HCT116 (cell line): Measurements from ENCODE around the gene CSGALNACT2. TPM values are rescaled to one million over a fixed set of nuclear protein-coding genes. Genes with fewer than 3 reads are reported as not detected.

Experiments
- ATAC-seq: fragments of 200-7000 bp; cut with Tn5 transposase; 2 replicates; pipeline ENCODE4 v1.9.1; 2020; ENCODE audit warnings: mild to moderate bottlenecking, moderate library complexity
- BruUV-seq: library from RNA; stranded (reverse); fragments of 400-500 nt; replicated peaks from 2 replicates; lab custom pipeline; 2021; lab: Mats Ljungman, UMichigan
- CTCF ChIA-PET: fragments of 300-600 bp; sonication (Branson Sonifier 250); formaldehyde crosslinking; loops from one replicate; lab custom pipeline; 2021; ENCODE audit warnings: antibody characterized with exemption; lab: Charles Lee
- POLR2A ChIA-PET: fragments of 300-600, 350-600 bp; sonication (Branson Sonifier 250); formaldehyde crosslinking; loops from one replicate; lab custom pipeline; 2021; ENCODE audit warnings: antibody characterized with exemption; lab: Charles Lee
- RAD21 ChIA-PET, 2 experiments: fragments of 300-600 bp; sonication (Branson Sonifier 250); formaldehyde crosslinking; loops; one replicate each; lab custom pipeline; 2023; ENCODE audit warnings: low total read pairs in 2 of 2; ENCODE audit not compliant: uncharacterized antibody in 2 of 2, unreplicated experiment in 2 of 2, low non-redundant PET in 1 of 2; lab: Charles Lee
- DNase-seq: peaks from one replicate; pipeline ENCODE4 v3.0.0-alpha.2; 2010; ENCODE audit warnings: low read depth, low spot score
- H2AFZ ChIP-seq: fragments of 200-600 bp; shearing (Covaris generic), sonication (generic); 2 replicates; pipeline ENCODE4 v1.6.1; 2017; ENCODE audit warnings: low read depth, mixed run types, mixed read lengths, antibody characterized with exemption, low read length; ENCODE audit not compliant: poor library complexity, severe bottlenecking
- H3K27ac ChIP-seq: 2 replicates; pipeline ENCODE4 v1.5.1; 2012; ENCODE audit warnings: low read depth, low read length
- H3K27me3 ChIP-seq: fragments of 200-600 bp; sonication (generic); 2 replicates; pipeline ENCODE4 v1.6.1; 2016; ENCODE audit warnings: mixed run types, low read length, mixed read lengths; ENCODE audit not compliant: insufficient read depth
- H3K36me3 ChIP-seq, 2 experiments: fragments of 200-500 bp in 1 of 2; fragments of 200-600 bp in 1 of 2; sonication (Bioruptor generic) in 1 of 2; sonication (generic) in 1 of 2; 2 replicates each; pipeline versions ENCODE4 v1.5.1 to v1.6.1; 2014 to 2016; ENCODE audit warnings: low read length in 2 of 2, inconsistent platforms in 1 of 2, mixed read lengths in 1 of 2, mixed run types in 1 of 2; ENCODE audit not compliant: insufficient read depth in 2 of 2, control insufficient read depth in 1 of 2
- H3K4me1 ChIP-seq, 2 experiments: fragments of 200-600 bp in 1 of 2; sonication (generic) in 1 of 2; 2 replicates each; pipeline versions ENCODE4 v1.5.1 to v1.6.1; 2012 to 2017; ENCODE audit warnings: low read length in 2 of 2, inconsistent platforms in 1 of 2, mild to moderate bottlenecking in 1 of 2, mixed read lengths in 1 of 2, mixed run types in 1 of 2, moderate library complexity in 1 of 2; ENCODE audit not compliant: insufficient read depth in 2 of 2, control insufficient read depth in 1 of 2
- H3K4me2 ChIP-seq: fragments of 200-600 bp; sonication (generic); 2 replicates; pipeline ENCODE4 v1.6.1; 2017; ENCODE audit warnings: mixed run types, low read length, mixed read lengths
- H3K4me3 ChIP-seq, 2 experiments: fragments of 200-600 bp in 1 of 2; sonication (generic) in 1 of 2; replicated peaks in 1 of 2; 2 replicates each; pipeline ENCODE4 v1.5.1; 2011 to 2016; ENCODE audit warnings: low read length in 2 of 2, control low read depth in 1 of 2, low read depth in 1 of 2, mild to moderate bottlenecking in 1 of 2, mixed read lengths in 1 of 2, mixed run types in 1 of 2
- H3K79me2 ChIP-seq: fragments of 200-600 bp; sonication (generic); 2 replicates; pipeline ENCODE4 v1.6.1; 2017; ENCODE audit warnings: mild to moderate bottlenecking, mixed run types, low read length, moderate library complexity, mixed read lengths; ENCODE audit not compliant: insufficient read depth
- H3K9ac ChIP-seq: fragments of 200-600 bp; sonication (generic); 2 replicates; pipeline ENCODE4 v1.6.1; 2016; ENCODE audit warnings: low read length, mixed read lengths
- H3K9me2 ChIP-seq: fragments of 200-600 bp; sonication (generic), shearing (Covaris generic); 2 replicates; pipeline ENCODE4 v1.6.1; 2017; ENCODE audit warnings: mixed run types, mild to moderate bottlenecking, moderate library complexity; ENCODE audit not compliant: insufficient read depth
- H3K9me3 ChIP-seq, 2 experiments: fragments of 200-500 bp in 1 of 2; fragments of 200-600 bp in 1 of 2; sonication (Bioruptor generic) in 1 of 2; sonication (generic) in 1 of 2; 2 replicates each; pipeline ENCODE4 v1.6.1; 2014 to 2017; ENCODE audit warnings: low read length in 2 of 2, mixed read lengths in 2 of 2, inconsistent platforms in 1 of 2, low read depth in 1 of 2, mild to moderate bottlenecking in 1 of 2, mixed run types in 1 of 2, moderate library complexity in 1 of 2; ENCODE audit not compliant: control insufficient read depth in 1 of 2, insufficient read depth in 1 of 2
- H4K20me1 ChIP-seq: fragments of 200-600 bp; sonication (generic), shearing (Covaris generic); 2 replicates; pipeline ENCODE4 v1.6.1; 2017; ENCODE audit warnings: mixed run types, mild to moderate bottlenecking, moderate library complexity; ENCODE audit not compliant: insufficient read depth
- CEBPB ChIP-seq: IDR thresholded peaks from 2 replicates; pipeline ENCODE4 v1.6.1; 2012; ENCODE audit warnings: low read depth
- CTCF ChIP-seq, 3 experiments: fragments of 200-600 bp in 1 of 3; sonication (generic) in 1 of 3; IDR thresholded peaks in 2 of 3; conservative IDR thresholded peaks in 1 of 3; 2 replicates each; pipeline ENCODE4 v1.5.1; 2012 to 2017; ENCODE audit warnings: low read depth in 2 of 3, low read length in 2 of 3, antibody characterized with exemption in 1 of 3, borderline replicate concordance in 1 of 3, control low read depth in 1 of 3, mild to moderate bottlenecking in 1 of 3, mixed read lengths in 1 of 3, mixed run types in 1 of 3, moderate library complexity in 1 of 3; ENCODE audit not compliant: insufficient read depth in 1 of 3
- ELF1 ChIP-seq: IDR thresholded peaks from 2 replicates; pipeline ENCODE4 v1.6.1; 2012; ENCODE audit warnings: low read depth, borderline replicate concordance
- FOSL1 ChIP-seq: IDR thresholded peaks from 2 replicates; pipeline ENCODE4 v1.6.1; 2012; ENCODE audit warnings: low read depth
- JUND ChIP-seq: IDR thresholded peaks from 2 replicates; pipeline ENCODE4 v1.6.1; 2012
- MAX ChIP-seq: IDR thresholded peaks from 2 replicates; pipeline ENCODE4 v1.6.1; 2012
- POLR2A ChIP-seq: IDR thresholded peaks from 2 replicates; pipeline ENCODE4 v1.7.0; 2011; ENCODE audit warnings: borderline replicate concordance; ENCODE audit not compliant: insufficient read depth, insufficient read length; ENCODE audit errors: extremely low read depth
- RAD21 ChIP-seq: IDR thresholded peaks from 2 replicates; pipeline ENCODE4 v1.6.1; 2012; ENCODE audit warnings: low read depth, mild to moderate bottlenecking
- REST ChIP-seq: IDR thresholded peaks from 2 replicates; pipeline ENCODE4 v1.6.1; 2012; ENCODE audit warnings: low read depth
- YY1 ChIP-seq: IDR thresholded peaks from 2 replicates; pipeline ENCODE4 v1.6.1; 2011; ENCODE audit warnings: low read length, low read depth, moderate library complexity, mild to moderate bottlenecking; ENCODE audit not compliant: insufficient replicate concordance; ENCODE audit errors: extremely low read depth
- ZBTB33 ChIP-seq: IDR thresholded peaks from 2 replicates; pipeline ENCODE4 v1.6.1; 2011; ENCODE audit warnings: mild to moderate bottlenecking, low read length, moderate library complexity; ENCODE audit not compliant: insufficient replicate concordance; ENCODE audit errors: extremely low read depth
- ZFX ChIP-seq: fragments of 450-650 bp; IDR thresholded peaks from 2 replicates; pipeline ENCODE4 v1.6.1; 2017
- ZNF274 ChIP-seq: fragments of 200-500 bp; sonication (Bioruptor generic); IDR thresholded peaks from 2 replicates; pipeline ENCODE4 v1.6.1; 2014; ENCODE audit warnings: mild to moderate bottlenecking, low read depth, low read length, inconsistent platforms
- intact Hi-C: fragments of 100-400 bp; cut with micrococcal nuclease; formaldehyde crosslinking; loops from 2 replicates; pipeline ENCODE4 v1.10.0; 2022
- total RNA-seq: library from RNA; stranded (reverse); gene quantifications from one replicate; pipeline ENCODE4 v1.2.1, GENCODE V29; 2021; ENCODE audit not compliant: unreplicated experiment

The CSGALNACT2 gene
- total RNA-seq, 1 experiment from 2014 or later = 9.9 TPM

GRCh38 chr10:43172645-43173044 is 34.4 kb downstream of the CSGALNACT2 start (continued):
- TF ChIP-seq REST (no peak), POLR2A (no peak)

GRCh38 chr10:43173120-43173519 is 34.9 kb downstream of the CSGALNACT2 start:
- H3K9me2 ChIP-seq = no peaks in the 10 kb centered on the region
- ChIA-PET RAD21 (no interaction called here), CTCF (interaction anchor here (0.9 kb wide), 1 partner anchor 30 kb away, joined by 3 read pairs; no protein-coding TSS in a partner anchor), POLR2A (no interaction called here)
- no peak overlapping the region for H3K9ac ChIP-seq
- H3K27me3 ChIP-seq = no peaks in the 10 kb centered on the region
- no peak overlapping the region for H2AFZ ChIP-seq
- DNase-seq (no peak), ATAC-seq (no peak)
- no peak overlapping the region for H3K27ac ChIP-seq
- no peaks in the 10 kb centered on the region for H4K20me1 ChIP-seq
- no peaks in the 10 kb centered on the region for H3K79me2 ChIP-seq
- no TSS peak for BruUV-seq
- no peak overlapping the region for H3K4me2 ChIP-seq
- intact Hi-C loops = no loop called here
- no peaks in the 10 kb centered on the region for H3K4me1 ChIP-seq
- no peaks in the 10 kb centered on the region for H3K9me3 ChIP-seq
- no peak overlapping the region for H3K4me3 ChIP-seq
- H3K36me3 ChIP-seq = no peaks in the 10 kb centered on the region; a peak in 1 of 4 replicates
- no peak for TF ChIP-seq RAD21
- no peak for TF ChIP-seq REST
- no peak for TF ChIP-seq CTCF (IDR thresholded peaks at IDR 0.05 in 2 of 3, conservative IDR thresholded peaks at IDR 0.05 in 1 of 3; ENCODE audit: borderline replicate concordance in 1 of 3, insufficient read depth in 1 of 3, low read depth in 2 of 3, low read length in 2 of 3)
- no peak for TF ChIP-seq CEBPB
- no peak for TF ChIP-seq FOSL1
- no peak for TF ChIP-seq ZFX
- no peak for TF ChIP-seq ZBTB33
- no peak for TF ChIP-seq ELF1
- no peak for TF ChIP-seq JUND
- no peak for TF ChIP-seq MAX
- no peak for TF ChIP-seq POLR2A
- TF ChIP-seq YY1 = no peak
- TF ChIP-seq ZNF274 = no peak
